ENCODE data around the gene ALG11.

DNA sequence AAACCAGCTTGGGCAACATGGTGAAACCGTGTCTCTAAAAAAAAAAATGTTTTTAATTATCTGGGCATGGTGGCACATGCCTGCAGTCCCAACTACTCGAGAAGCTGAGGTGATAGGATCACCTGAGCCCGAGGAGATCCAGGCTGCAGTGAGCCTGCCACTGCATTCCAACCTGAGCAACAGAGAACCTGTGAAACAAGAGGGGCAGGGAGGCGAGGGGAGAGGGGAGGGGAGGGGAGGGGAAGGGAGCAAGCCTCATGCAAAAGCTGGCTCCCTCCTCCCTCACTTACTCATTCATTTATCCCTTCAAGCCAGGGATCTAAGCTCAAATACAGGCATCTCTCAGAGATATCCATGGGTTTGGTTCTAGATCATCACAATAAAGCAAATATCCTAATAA is 9.8 kb upstream of the ALG11 start:
- TF ChIP-seq EZH2phosphoT487 (IDR thresholded peaks at IDR 0.05; ENCODE audit: borderline replicate concordance, low read length) (no peak), EZH2 (IDR thresholded peaks at IDR 0.05; ENCODE audit: low read length, unreplicated experiment) (no peak)
- TF ChIP-seq, protein P1, sequence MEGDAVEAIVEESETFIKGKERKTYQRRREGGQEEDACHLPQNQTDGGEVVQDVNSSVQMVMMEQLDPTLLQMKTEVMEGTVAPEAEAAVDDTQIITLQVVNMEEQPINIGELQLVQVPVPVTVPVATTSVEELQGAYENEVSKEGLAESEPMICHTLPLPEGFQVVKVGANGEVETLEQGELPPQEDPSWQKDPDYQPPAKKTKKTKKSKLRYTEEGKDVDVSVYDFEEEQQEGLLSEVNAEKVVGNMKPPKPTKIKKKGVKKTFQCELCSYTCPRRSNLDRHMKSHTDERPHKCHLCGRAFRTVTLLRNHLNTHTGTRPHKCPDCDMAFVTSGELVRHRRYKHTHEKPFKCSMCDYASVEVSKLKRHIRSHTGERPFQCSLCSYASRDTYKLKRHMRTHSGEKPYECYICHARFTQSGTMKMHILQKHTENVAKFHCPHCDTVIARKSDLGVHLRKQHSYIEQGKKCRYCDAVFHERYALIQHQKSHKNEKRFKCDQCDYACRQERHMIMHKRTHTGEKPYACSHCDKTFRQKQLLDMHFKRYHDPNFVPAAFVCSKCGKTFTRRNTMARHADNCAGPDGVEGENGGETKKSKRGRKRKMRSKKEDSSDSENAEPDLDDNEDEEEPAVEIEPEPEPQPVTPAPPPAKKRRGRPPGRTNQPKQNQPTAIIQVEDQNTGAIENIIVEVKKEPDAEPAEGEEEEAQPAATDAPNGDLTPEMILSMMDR (conservative IDR thresholded peaks at IDR 0.05; ENCODE audit: low read depth, low read length): no peak

All from PC-3 (cell line).